Activated CD4-positive, alpha-beta T cell treated with anti-CD3 and anti-CD28 coated beads for 1 hour (primary cell): ENCODE data around the gene DCPS.
"Not testable (repeated sequence)": the region's sequence is repeated elsewhere in the genome, so short reads cannot be mapped to it uniquely, and the experiment has no call there.

Experiments used
- DNase-seq: peaks from one replicate; pipeline ENCODE4 v3.0.0-alpha.2; 2020

DCPS gene

DNA sequence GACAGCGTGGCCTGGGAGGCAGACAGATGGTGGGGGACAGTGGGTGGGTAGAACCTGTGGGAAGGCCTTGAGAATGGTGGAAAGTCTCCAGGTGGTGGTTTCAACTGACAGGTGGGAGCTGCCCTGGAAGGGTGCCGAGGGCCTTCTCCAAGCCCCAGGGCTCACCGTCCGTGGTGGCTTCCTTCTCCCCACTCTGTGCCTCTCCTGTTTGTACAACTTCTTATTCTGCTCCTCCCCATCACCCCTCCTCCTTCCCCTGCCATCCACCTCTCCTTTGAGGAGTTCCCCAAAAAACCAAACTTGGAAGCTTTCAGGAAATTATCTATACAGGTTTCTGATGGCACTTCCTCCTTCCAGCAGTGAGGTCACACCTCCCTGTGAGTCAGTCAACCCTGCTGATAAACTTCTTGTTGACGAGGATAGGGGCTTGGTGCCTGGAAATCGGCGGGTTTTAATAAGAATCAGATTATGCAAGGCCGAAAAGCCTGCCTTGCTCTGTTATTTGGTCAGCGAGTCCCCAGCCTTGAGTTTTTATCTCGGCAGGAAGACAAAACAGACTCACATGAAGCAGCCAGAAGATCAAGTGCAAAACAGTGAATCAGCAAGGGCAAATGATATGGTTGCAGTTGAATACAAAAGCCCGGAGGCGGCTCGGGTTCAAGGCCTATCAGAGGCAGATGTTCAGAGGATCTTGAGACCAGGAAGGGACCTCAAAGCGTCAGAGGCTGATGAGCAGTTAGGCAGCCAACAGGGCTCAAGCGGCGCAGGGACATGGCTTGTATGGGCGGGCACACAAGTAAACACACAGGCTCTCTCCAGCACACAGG, 42.1 kb downstream of the DCPS start:
- DNase-seq: no peak

DNA sequence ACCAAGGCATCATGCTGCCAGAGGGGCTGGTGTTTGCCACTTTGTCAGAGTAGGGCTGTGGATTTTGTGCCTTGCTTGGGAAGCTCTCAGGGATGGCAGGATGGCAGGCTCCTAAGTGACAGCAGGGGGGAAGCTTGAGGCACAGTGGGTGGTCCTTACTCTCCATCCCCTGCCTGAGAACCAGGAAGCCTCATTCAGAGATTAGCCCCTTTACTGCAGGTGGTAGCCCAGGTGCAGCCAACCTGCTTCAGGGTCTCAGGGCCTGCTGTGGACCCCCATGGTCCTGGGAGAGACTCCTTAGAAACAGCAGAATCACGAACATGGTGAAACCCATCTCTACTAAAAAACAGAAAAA, 42.7 kb downstream of the DCPS start:
- DNase-seq: no peak

DNA sequence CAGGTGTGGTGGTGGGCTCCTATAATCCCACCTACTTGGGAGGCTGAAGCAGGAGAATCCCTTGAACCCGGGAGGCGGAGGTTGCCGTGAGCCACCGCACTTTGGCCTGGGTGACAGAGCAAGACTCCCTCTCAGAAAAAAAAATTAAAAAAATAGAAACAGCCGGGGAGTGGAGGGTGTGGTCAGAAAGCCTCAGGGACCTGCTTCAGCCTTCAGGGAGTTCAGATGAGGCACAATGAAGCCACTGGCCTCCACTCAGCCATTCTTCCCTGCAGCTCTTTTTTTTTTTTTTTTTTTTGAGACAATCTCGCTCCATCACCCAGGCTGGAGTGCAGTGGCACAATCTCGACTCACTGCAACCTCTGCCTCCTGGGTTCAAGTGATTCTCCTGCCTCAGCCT, 43.1 kb downstream of the DCPS start:
- not testable (repeated sequence) for DNase-seq

DNA sequence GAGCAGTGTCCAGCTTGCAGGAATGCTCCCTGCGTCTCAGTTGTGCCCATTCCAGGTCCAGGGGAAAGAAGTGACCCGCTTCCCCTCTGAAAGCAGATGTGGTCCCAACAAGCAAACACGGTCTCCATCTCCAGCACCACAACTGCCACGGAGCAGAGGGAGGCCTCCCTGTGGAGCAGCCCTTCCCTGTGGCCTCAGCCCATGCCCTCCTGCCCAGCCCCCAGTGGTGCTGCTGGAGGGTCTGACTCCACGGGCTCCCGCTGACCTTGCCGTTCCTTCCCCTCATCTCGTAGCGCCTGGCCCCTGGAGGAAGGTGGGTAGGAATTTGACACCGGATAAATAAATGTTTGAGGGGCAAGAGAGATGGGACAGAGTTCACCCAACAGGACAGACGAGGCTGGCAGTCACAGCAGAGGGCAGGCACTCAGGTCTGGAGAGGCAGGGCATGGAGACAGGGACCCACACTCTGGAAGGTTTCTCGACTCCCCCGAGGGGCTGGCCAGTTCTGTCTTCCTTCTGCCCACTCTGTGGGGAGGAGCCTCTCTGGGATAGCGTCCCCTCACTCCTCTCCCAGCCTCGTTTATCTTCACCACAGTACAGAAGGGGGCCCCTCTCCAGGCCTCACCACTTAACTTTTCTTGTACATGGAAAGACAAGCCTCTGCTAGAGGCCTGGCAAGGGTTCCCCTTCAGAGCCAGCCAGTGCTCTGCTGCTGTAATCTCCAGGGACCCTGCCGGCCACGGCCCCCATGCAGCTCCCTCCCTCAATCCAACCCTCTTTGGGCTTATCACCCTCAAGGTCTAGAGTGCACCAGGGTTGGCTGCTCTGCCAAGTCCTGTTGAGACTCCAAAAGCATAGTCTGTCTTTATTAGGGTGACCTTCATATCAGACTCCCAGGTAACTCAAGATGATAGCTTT, 44.1 kb downstream of the DCPS start:
- no peak for DNase-seq

DNA sequence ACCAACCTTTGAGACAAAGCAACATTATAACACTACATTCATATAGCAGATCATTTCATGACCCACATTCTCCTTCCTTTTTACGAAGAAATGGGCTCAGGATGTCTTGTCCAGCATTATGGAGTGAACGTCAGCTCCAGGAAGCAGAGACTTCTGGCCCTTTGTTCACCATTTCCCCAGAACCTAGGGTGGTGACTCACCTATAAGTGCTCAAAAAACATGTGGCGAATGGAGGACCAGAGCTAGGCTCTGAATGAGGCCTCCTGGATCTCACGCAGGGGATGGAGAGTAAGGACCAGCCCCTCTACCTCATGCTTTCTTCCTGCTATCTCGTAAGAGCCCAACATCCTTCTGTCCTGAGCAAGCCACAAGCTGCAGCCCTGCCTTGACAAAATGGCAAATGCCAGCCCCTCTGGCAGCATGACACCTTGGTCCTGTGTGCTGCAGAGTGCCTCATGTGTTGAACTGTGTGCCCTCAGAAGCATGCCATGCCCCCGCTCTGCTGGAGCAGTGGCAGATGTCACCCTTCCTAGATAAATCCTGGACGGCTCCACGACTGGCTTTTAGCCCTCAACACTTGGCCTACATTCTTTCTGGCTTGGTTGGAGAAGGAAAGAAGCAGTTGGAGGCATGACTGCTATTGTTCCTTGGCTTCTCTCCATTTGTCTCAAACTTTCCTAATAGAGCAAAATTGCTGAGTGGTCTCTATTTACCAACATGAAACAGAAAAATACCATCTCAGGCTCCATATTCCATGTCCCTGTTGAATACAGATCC, 45.1 kb downstream of the DCPS start:
- DNase-seq: no peak

DNA sequence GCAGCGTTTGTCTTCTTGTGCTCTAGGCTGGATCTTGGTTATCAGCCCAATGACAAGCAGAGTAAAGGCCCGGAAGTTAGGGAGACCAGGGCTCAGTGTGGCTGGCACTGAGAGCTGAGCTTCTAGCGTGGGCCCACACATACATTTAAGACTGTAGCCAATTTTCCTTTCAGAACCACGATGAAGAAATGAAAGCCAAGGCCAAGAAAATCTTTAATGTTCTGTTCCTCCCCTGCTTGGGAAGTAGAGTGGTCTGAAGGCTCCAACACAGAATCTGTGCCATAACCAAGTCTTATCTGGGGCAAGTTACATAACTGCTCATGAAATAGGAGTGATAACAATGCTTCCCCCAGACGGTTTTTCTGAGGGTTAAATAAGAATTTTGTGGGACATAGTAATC, 47.0 kb downstream of the DCPS start:
- DNase-seq: no peak

DNA sequence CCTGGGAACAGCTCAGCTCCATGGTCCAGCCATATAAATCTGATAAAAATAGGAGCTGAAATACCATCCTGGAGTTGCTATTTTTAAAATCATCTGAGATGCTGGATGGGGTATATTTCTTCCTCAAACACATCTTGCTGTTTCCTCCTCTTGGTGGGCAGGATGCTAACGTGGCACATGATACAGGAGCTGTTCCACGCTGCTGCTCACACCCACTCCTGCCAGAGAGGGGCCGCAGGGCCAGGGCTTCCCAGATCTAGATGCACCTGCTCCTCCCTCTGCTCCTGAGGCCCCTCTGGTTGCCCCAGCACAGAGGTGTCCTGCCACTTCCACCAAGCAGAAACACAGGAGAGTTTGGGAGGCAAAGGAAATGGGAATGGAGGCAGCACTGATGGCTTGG, 48.3 kb downstream of the DCPS start:
- DNase-seq: no peak

DNA sequence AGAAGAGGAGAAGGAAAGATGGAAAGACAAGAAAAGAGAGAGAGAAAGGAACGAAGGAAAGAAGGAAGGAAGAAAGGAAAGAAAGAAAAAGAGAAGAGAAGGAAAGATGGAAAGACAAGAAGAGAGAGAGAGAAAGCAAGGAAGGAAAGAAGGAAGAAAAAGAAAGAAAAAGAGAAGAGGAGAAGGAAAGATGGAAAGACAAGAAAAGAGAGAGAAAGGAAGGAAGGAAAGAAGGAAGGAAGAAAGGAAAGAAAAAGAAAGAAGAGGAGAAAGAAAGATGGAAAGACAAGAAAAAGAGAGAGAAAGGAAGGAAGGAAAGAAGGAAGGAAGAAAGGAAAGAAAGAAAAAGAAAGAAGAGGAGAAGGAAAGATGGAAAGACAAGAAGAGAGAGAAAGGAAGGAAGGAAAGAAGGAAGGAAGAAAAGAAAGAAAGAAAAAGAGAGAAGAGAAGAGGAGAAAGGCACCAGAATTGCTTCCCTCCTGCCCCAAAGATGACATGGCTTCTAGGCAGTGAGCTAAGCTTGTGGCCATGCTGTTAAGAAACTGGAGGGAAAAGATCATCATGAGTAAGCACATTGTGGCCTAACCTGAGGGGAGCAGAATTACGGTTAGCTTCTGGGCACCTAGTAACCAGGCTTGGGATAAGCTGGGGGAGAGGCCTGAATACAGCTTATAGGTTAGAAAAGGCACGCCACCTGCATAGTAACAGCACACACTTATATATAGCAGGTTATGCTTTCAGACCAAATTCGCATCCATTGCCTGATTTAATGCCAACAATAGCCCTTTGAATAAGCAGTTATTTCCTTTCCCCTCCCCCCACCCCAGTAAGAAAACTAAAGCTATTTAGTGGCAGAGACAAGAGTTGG, 49.3 kb downstream of the DCPS start:
- DNase-seq: no peak

DNA sequence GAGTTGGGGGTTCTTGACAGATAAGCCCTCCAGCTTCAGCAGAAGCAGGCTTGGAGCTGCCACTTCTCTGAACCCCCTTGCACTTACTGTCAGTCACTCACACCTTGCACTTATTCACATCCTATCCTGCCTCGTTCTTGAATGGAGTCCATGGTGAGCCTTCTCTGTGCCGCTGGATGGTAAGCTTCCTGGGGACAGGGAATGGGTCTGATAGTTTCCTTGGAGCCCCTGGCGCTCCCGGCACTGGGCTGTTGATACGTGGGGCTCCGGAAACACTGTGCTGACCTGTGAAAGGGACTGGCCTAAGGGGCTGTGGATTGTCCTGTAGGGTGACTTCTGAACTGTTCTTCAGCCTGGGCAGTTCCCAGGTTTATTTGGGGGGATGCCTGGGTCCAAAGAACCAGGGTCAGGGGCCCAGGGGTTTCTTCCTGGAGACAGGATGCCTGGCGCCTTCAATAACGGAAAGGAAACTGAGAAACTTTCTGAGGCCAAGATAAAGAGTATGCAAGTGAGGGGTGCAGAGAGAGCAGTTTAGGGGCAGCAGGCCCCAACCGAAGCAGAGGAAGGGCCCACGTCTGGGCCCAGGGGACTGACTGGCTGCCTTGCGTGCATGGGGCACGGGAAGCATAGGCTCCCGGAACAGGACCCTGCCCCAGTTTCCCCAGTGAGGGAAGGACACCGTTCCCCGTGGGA, 50.9 kb downstream of the DCPS start:
- no peak for DNase-seq

DNA sequence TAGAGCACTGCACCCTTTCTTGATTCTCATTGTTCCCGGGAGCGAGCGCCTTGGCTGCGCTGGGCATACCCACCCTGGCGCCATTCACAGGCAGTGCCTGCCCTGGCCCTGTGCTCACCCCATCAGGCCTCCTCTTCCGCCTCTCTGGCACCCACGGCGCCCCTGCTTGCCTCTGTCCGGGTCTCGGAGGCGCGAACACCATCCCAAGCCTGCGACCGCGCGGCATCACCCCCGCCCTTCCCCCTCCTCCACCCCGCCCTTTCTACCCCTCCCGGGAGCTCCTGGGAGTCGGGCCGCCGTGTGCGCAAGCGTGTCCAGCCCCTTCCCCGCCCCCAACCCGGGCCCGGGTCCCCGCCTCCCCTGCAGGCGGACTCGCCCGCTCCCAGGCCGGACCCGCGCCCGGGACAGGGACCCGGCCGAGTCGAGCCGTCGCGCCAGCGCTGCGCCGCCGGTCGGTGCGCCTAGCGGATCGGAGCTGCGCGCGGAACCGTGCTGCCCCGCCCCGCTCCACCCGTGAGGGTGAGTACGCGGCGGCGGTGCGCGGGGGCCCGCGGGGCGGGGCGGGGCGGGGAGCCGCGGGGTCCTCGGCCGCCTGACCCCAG, 51.6 kb downstream of the DCPS start, which contains the start of gene ST3GAL4:
Gene ST3GAL4 (plus strand): TSS at position 363 of the 602 bp plus-strand sequence. CDS start 50,470 bp downstream, outside the sequence.
- peak; percentile 44 for DNase-seq

DNA sequence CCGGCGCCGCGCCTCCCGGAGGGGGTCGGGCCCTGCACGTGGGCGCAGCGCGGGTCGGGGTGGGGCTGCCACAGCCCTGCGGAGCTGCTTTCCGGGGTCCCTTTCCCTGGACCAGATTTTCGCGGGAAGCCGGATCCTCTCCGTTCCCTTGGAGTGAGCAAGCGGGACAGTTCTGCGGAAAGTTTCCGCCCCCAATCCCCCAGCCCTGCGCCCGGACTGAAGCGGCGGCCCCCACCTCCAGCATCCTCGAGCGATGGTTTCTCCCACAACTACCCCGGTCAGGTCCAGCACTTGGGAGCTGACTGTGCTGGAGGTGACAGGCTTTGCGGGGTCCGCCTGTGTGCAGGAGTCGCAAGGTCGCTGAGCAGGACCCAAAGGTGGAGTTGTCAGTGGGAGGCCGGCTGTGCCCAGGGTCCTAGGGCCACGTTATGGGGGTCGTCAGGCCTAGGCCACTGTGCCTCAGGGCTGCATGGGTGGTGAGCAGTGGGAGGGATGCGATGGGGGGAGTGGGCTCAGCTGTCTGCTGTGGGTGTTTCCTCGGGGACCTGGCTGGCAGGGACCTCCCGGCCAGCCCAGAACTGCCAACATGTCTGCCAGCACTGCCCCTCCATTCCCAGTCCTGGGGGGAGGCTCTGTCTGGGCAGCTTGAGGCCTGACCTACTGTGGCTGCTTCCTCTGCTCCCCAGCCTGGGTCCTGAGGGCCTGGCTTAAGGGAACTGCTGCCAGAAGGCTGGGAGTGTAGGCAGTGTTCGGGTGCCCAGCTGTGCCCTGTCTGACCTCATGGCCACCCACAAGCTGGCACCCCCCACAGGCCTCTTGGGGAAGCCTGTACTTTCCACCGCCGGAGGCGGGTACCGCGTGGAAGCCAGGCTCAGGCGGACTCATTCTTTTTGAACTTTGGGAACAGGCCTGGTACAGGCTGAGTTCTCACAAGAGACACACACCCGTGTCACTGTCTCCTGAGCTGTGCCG, 52.4 kb downstream of the DCPS start:
- no peak for DNase-seq

DNA sequence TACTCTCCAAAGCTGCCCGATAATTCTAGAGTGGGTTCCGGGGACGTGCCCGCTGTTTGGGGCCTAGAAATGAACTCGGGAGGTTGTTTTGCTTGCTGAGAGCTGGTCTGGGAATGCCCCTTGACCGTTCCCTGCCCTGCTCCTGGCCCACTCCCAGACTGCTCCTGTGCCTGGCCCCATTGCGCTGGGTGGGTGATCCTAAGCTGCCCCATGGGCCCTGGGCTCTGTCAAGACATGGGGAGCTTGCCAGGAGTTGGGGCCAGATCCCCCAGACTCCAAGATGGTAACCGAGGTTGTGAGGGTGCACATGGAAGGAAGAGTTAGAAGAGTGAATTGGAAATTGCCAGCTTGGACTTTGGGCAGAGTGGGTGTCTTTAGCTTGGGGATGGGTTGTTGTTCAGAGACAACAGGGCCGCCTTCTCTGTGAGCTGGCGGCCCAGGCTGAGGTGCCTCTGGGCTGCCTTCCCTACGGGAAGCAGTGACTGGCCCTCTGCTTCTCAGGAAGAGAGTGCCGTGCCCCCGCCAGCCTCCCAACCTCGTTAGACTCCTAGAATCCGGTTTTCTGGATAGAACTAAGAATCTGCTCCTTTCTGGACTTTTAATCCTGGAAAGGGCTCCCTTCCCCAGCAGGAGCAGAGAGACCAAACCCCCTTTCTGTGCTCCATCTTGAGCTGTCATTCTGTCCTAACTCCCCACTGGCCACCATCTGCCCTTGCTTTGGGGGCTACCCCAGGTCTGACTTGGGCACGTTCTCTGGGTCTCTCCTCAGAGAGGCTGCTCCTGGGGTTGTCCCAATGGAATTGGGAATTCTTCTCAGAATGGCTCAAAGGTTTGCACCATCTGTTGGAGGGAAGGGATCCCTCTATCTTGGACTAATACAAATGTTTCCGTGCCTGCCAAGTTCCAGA, 53.4 kb downstream of the DCPS start:
- no peak for DNase-seq

DNA sequence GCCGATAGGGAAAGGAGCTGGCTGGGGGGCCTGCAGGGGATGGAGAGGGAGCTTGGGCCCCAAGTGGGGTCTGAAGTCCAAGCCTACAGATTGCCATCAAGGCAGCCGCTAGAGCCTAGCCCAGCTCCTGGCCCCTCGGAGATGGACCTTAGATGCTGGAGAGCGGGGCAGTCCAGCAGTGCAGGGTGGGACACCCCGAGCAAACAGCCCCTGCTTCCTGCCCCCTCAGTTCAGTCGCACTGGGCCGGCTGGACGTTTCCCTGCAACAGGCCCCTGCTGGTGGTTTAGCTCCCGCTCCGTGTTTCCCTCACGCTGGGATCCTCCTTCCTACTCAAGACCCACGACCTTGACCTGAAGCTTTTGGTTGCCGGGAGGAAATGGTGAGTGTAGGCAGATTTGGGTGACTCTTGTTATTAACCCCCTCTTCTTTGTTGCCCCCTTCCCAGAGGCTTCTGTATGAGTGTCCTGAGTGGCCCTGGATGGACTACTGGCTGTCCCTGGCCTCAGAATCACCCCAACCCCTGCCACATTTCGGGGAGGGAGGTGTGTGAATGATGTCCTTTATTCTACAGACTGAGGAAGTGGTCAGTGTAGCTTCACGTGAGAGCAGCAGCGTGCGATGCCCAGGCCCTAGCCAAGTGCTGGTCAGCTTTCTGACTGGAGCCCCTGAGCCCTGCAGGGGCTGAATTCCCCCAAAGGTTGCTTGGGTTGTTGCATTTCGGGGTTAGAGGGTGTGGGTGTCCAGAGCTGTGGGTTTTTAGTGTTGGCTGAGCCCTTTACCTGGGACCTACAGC, 54.3 kb downstream of the DCPS start:
- DNase-seq: no peak

DNA sequence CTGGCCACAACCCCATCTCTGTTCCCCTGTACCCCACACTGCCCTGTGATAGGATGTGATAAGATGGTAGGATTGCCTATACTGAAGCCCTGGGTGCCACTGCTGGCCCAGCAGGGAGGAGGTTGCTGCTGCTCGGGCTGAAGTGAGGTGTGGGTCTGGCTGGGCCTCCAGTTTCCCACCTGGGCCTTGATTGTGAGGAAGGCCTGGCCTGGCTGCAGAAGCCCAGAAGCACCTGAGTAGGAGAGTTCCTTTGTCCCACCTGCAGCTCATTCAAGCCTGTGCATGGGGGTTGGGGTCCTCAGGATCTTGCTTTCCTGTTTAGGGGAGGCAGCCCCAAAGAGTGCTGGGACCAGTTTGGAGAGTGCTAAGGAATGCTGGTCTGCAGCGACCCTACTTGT, 54.9 kb downstream of the DCPS start:
- no peak for DNase-seq

DNA sequence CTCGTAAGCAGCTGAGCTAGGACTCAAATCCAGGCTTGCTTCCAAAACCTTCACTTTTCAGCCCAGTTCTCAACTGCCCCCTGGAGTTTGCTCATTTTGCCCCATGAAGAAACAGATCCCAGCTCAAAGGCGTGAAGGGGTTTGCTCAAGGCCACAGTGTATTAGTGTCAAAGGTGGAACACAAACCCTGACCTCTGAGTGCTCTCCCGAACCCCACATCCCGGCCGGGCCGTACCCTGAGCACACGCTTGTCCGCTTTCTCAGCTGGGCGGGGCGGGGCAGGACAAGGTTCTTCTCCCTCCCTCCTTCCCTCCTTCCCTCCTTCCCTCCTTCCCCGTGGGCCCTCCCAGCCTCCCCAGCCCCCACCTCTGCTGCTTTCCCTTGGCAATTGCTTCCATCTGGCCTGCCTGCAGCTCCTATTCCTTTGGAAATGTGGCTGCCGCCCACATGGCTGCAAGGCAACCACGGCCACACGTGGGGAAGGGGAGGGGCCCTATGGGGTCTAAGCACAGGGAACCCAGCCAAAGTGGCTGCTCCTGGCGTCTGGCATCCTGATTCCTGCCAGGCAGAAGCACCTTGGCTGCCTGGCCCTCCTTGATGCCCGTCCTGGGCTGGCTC, 55.7 kb downstream of the DCPS start:
- no peak for DNase-seq

DNA sequence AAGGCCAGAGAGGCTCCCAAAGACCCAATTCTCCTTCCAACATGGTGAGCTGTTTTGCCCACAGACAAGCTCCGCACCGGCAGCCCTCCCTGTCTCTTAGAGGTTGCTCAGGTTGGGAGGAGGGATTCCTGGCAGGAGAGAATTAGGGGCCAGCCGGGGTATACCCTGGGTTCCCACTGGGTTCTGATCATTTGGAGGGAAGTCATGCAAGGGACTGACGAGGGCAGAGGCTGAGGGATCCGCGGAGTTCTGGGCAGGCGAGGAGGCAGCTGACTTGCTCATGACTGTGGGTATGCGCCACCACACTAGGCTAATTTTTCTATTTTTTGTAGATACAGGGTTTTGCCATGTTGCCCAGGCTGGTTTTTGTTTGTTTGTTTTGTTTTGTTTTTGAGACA, 56.2 kb downstream of the DCPS start:
- no peak for DNase-seq

DNA sequence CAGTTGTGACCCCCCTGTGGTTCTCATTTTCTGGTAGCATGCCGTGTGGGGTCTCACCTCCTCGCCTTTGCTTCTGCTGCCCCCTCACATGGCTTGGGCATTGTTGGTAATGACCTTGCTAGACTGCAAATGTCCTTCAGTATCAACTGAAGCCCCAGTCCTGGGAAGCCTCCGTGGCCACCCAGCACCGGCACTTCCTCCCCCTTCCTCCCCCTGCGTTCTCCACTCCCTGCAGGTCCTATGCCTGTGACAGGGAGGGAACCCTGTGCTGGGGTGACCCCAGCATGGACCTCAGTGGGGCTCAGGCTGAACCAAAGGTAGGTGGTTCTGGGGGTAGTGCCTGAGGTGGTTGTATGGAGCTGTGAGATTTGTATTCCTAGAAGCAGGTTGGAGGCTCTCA, 57.5 kb downstream of the DCPS start:
- DNase-seq: no peak
